Erythroblast (primary cell): Measurements from ENCODE around the gene ARMH3.

Source experiments
- GATA1 ChIP-seq: IDR thresholded peaks from 2 replicates; pipeline ENCODE4 v1.6.1; 2011; ENCODE audit warnings: low read depth, mild to moderate bottlenecking, control low read depth, low read length, moderate library complexity
- POLR2A ChIP-seq: IDR thresholded peaks from 2 replicates; pipeline ENCODE4 v1.6.1; 2011; ENCODE audit warnings: mild to moderate bottlenecking, low read length

DNA sequence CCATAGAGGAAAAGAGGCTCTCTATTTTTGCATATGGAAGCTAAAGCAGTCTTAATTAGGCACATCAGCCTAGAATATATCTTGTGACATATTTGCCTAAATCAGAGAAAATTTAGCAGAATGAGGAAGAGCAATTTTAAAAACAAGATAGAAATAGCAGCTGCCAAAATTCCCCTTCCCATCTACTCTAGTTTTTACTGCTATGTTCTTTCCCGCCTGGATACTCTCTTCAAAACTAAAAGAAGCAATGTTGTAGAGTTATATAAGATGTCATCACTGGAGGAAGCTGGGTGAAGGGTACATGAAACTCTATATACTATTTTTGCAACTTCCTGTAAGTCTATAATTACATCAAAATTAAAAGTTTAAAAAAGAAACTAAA lies 87.0 kb downstream of the ARMH3 start:
- no peak for TF ChIP-seq POLR2A
- no peak for TF ChIP-seq GATA1
